GM12878 (cell line): ENCODE results near the gene ITLN1. TPM values are rescaled to one million over a fixed set of nuclear protein-coding genes. Genes with fewer than 3 reads are reported as not detected.

Experiments
- ATAC-seq: fragments of 200-7000 bp; cut with Tn5 transposase; 3 replicates; pipeline ENCODE4 v1.9.1; 2020; ENCODE audit warnings: mild to moderate bottlenecking, moderate library complexity
- BruUV-seq: library from RNA; stranded (reverse); fragments of 400-500 nt; replicated peaks from 2 replicates; lab custom pipeline; 2021; lab: Mats Ljungman, UMichigan
- CTCF ChIA-PET: fragments of 300-600 bp; sonication (Branson Sonifier 250); formaldehyde crosslinking; extraction: SDS; loops from one replicate; lab custom pipeline; 2021; ENCODE audit warnings: inconsistent platforms; lab: Yijun Ruan, JAX
- POLR2A ChIA-PET: fragments of 350-600 bp; formaldehyde crosslinking; extraction: SDS; loops from one replicate; lab custom pipeline; 2021; ENCODE audit warnings: inconsistent platforms; lab: Charles Lee
- RAD21 ChIA-PET: fragments of 300-600 bp; sonication (Branson Sonifier 250); formaldehyde crosslinking; loops from one replicate; lab custom pipeline; 2023; ENCODE audit warnings: antibody characterized with exemption; ENCODE audit not compliant: unreplicated experiment; lab: Charles Lee
- SMC1A ChIA-PET: fragments of 300-600 bp; sonication (Branson Sonifier 250); formaldehyde crosslinking; loops from one replicate; lab custom pipeline; 2023; ENCODE audit not compliant: unreplicated experiment, uncharacterized antibody; lab: Charles Lee
- DNase-seq: peaks from one replicate; pipeline ENCODE4 v3.0.0-alpha.2; 2011; ENCODE audit warnings: low read depth, low spot score
- FAIRE-seq: peaks from 3 replicates; lab custom pipeline; 2011; peaks lifted over from hg19 to GRCh38; lab: Jason Lieb, UNC
- H2AFZ ChIP-seq: 2 replicates; pipeline ENCODE4 v1.6.0; 2011; ENCODE audit warnings: low read depth, low read length, control low read depth; ENCODE audit not compliant: control insufficient read depth
- H3K27ac ChIP-seq: 2 replicates; pipeline ENCODE4 v1.5.1; 2011; ENCODE audit warnings: control low read depth; ENCODE audit not compliant: control insufficient read depth, insufficient read depth
- H3K27me3 ChIP-seq, 2 experiments: replicated peaks in 1 of 2; 2 replicates each; pipeline versions ENCODE4 v1.6.0 to v1.6.1; 2011; ENCODE audit warnings: low read length in 1 of 2; ENCODE audit not compliant: control insufficient read depth in 2 of 2, insufficient read depth in 2 of 2
- H3K36me3 ChIP-seq, 2 experiments: 2 replicates each; pipeline ENCODE4 v1.5.1; 2011; ENCODE audit warnings: low read length in 1 of 2; ENCODE audit not compliant: control insufficient read depth in 2 of 2, insufficient read depth in 2 of 2
- H3K4me1 ChIP-seq: 2 replicates; pipeline ENCODE4 v1.6.1; 2011; ENCODE audit warnings: mild to moderate bottlenecking, low read length, moderate library complexity, mixed read lengths; ENCODE audit not compliant: control insufficient read depth, insufficient read depth
- H3K4me2 ChIP-seq: 2 replicates; pipeline ENCODE4 v1.6.0; 2011; ENCODE audit warnings: control low read depth; ENCODE audit not compliant: control insufficient read depth, insufficient read depth
- H3K4me3 ChIP-seq: fragments of 200-600 bp; sonication (generic); 2 replicates; pipeline ENCODE4 v1.5.1; 2016
- H3K79me2 ChIP-seq: 2 replicates; pipeline ENCODE4 v1.6.0; 2011; ENCODE audit warnings: low read length; ENCODE audit not compliant: control insufficient read depth, insufficient read depth
- H3K9ac ChIP-seq: 2 replicates; pipeline ENCODE4 v1.8.0; 2011; ENCODE audit warnings: low read length, control low read depth, mixed read lengths; ENCODE audit not compliant: control insufficient read depth, insufficient read depth
- H3K9me3 ChIP-seq: replicated peaks from 3 replicates; pipeline ENCODE4 v1.5.1; 2011; ENCODE audit warnings: mild to moderate bottlenecking, low read length; ENCODE audit not compliant: control insufficient read depth, insufficient read depth
- H4K20me1 ChIP-seq: 2 replicates; pipeline ENCODE4 v1.6.0; 2011; ENCODE audit not compliant: control insufficient read depth, insufficient read depth
- EZH2 ChIP-seq: IDR thresholded peaks from 2 replicates; pipeline ENCODE4 v1.6.1; 2012; ENCODE audit warnings: low read depth, mild to moderate bottlenecking, control low read depth, inconsistent platforms, low read length, borderline replicate concordance; ENCODE audit not compliant: control insufficient read depth
- KLF5 ChIP-seq: fragments of 450-650 bp; IDR thresholded peaks from 2 replicates; pipeline ENCODE4 v1.6.1; 2014; ENCODE audit warnings: mild to moderate bottlenecking; ENCODE audit not compliant: partially characterized antibody
- PML ChIP-seq: IDR thresholded peaks from 2 replicates; pipeline ENCODE4 v1.6.1; 2012; ENCODE audit warnings: low read length, inconsistent platforms
- STAT3 ChIP-seq: IDR thresholded peaks from 2 replicates; pipeline ENCODE4 v1.6.1; 2011; ENCODE audit warnings: low read depth, low read length, improper control_type of control experiment
- SUZ12 ChIP-seq: fragments of 200-600 bp; sonication (generic); IDR thresholded peaks from one replicate; pipeline ENCODE4 v1.6.1; 2018; ENCODE audit warnings: antibody characterized with exemption, mild to moderate bottlenecking; ENCODE audit not compliant: unreplicated experiment
- TBL1XR1 ChIP-seq: IDR thresholded peaks from 2 replicates; pipeline ENCODE4 v1.6.1; 2012; ENCODE audit warnings: low read depth, low read length, improper control_type of control experiment
- ZNF274 ChIP-seq: IDR thresholded peaks from one replicate; pipeline ENCODE4 v1.8.0; 2011; ENCODE audit not compliant: insufficient read length, insufficient read depth
- WGBS: methylation state at CpG from one replicate; pipeline ENCODE4 v1.1.6; 2016; ENCODE audit warnings: low lambda C conversion rate; ENCODE audit not compliant: insufficient replicate concordance, insufficient coverage; ENCODE audit errors: missing lambda C conversion rate; 5-methylcytosine and 5-hydroxymethylcytosine counted together
- in situ Hi-C: fragments of 300-500 bp; cut with MboI; formaldehyde crosslinking; loops from 9 replicates; pipeline ENCODE4 v1.14.3; 2018; ENCODE audit warnings: mixed read lengths
- intact Hi-C: fragments of 100-400 bp; cut with micrococcal nuclease; formaldehyde crosslinking; loops from one replicate; pipeline ENCODE4 v1.14.2; 2022; ENCODE audit not compliant: unreplicated experiment
- polyA plus RNA-seq, 11 experiments: library from polyadenylated mRNA; depleted of rRNA in 4 of 11; unstranded in 6 of 11; stranded (reverse) in 5 of 11; fragments of >200 nt; fragmentation: Nextera tagmentation in 4 of 11; fragmentation: Illumina TruSeq in 1 of 11; extraction: Ambion mirVana in 4 of 11; extraction: Trizol in 1 of 11; gene quantifications; 1 replicate in 1 of 11; 2 replicates in 10 of 11; pipeline versions ENCODE4 v1.2.1 to v1.2.3, GENCODE V29; 2011 to 2016; ENCODE audit warnings: inconsistent platforms in 2 of 11, missing spikeins in 2 of 11, low read depth in 1 of 11
- total RNA-seq, 4 experiments: library from RNA; depleted of rRNA in 3 of 4; stranded (reverse); fragments of >200 nt in 3 of 4; fragmentation: Illumina TruSeq in 1 of 4; extraction: Trizol in 1 of 4; gene quantifications; 2 replicates each; pipeline versions ENCODE4 v1.2.1 to v1.2.3, GENCODE V29; 2013 to 2021
- TF ChIP-seq, protein P1 (sequence below): fragments of 450-650 bp; IDR thresholded peaks from 2 replicates; pipeline ENCODE4 v1.6.1; 2014; ENCODE audit warnings: mild to moderate bottlenecking
- TF ChIP-seq, protein P2 (sequence below): IDR thresholded peaks from 2 replicates; pipeline ENCODE4 v1.6.1; 2012; ENCODE audit warnings: improper control_type of control experiment, low read depth, low read length; ENCODE audit not compliant: insufficient replicate concordance

ITLN1 gene
- total and polyA plus RNA-seq, 10 of the 15 experiments (the other 5 are each of a cell fraction or from before 2014, with no cell fraction given): not detected

- intact Hi-C loops: loop anchor here (1.0 to 2.0 kb wide), 5 partner anchors 33 to 155 kb away; partner anchors contain the start of gene LY9
- Histone ChIP-seq H3K79me2 (no peaks in the 10 kb centered on the region), H4K20me1 (no peaks in the 10 kb centered on the region), H3K4me2 (no peak overlapping the region), H3K36me3 (no peaks in the 10 kb centered on the region), H2AFZ (no peak overlapping the region), H3K27me3 (no peaks in the 10 kb centered on the region), H3K9me3 (no peaks in the 10 kb centered on the region), H3K4me1 (no peaks in the 10 kb centered on the region), H3K27ac (no peak overlapping the region), H3K9ac (no peak overlapping the region), H3K4me3 (no peak overlapping the region)
- no peak for TF ChIP-seq STAT3
- TF ChIP-seq TBL1XR1: no peak
- no peak for TF ChIP-seq ZNF274
- TF ChIP-seq KLF5: no peak
- TF ChIP-seq EZH2: no peak
- TF ChIP-seq, protein P1, sequence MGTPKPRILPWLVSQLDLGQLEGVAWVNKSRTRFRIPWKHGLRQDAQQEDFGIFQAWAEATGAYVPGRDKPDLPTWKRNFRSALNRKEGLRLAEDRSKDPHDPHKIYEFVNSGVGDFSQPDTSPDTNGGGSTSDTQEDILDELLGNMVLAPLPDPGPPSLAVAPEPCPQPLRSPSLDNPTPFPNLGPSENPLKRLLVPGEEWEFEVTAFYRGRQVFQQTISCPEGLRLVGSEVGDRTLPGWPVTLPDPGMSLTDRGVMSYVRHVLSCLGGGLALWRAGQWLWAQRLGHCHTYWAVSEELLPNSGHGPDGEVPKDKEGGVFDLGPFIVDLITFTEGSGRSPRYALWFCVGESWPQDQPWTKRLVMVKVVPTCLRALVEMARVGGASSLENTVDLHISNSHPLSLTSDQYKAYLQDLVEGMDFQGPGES: no peak
- TF ChIP-seq PML: no peak
- TF ChIP-seq, protein P2, sequence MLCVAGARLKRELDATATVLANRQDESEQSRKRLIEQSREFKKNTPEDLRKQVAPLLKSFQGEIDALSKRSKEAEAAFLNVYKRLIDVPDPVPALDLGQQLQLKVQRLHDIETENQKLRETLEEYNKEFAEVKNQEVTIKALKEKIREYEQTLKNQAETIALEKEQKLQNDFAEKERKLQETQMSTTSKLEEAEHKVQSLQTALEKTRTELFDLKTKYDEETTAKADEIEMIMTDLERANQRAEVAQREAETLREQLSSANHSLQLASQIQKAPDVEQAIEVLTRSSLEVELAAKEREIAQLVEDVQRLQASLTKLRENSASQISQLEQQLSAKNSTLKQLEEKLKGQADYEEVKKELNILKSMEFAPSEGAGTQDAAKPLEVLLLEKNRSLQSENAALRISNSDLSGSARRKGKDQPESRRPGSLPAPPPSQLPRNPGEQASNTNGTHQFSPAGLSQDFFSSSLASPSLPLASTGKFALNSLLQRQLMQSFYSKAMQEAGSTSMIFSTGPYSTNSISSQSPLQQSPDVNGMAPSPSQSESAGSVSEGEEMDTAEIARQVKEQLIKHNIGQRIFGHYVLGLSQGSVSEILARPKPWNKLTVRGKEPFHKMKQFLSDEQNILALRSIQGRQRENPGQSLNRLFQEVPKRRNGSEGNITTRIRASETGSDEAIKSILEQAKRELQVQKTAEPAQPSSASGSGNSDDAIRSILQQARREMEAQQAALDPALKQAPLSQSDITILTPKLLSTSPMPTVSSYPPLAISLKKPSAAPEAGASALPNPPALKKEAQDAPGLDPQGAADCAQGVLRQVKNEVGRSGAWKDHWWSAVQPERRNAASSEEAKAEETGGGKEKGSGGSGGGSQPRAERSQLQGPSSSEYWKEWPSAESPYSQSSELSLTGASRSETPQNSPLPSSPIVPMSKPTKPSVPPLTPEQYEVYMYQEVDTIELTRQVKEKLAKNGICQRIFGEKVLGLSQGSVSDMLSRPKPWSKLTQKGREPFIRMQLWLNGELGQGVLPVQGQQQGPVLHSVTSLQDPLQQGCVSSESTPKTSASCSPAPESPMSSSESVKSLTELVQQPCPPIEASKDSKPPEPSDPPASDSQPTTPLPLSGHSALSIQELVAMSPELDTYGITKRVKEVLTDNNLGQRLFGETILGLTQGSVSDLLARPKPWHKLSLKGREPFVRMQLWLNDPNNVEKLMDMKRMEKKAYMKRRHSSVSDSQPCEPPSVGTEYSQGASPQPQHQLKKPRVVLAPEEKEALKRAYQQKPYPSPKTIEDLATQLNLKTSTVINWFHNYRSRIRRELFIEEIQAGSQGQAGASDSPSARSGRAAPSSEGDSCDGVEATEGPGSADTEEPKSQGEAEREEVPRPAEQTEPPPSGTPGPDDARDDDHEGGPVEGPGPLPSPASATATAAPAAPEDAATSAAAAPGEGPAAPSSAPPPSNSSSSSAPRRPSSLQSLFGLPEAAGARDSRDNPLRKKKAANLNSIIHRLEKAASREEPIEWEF: no peak
- TF ChIP-seq SUZ12: no peak
- BruUV-seq: no TSS peak
- DNase-seq: no peak
- ATAC-seq: no peak
- CTCF ChIA-PET: interaction anchor here (0.6 to 4.3 kb wide), 27 partner anchors 11 to 161 kb away, joined by 3 to 188 read pairs (median 4); partner anchors contain the start of genes CD244, ITLN2, LY9 and SLAMF7
- SMC1A ChIA-PET: interaction anchor here (1.4 to 7.5 kb wide), 13 partner anchors 11 to 158 kb away, joined by 4 to 143 read pairs (median 8); partner anchors contain the start of gene ITLN2
- no peak for FAIRE-seq
- RAD21 ChIA-PET: interaction anchor here (0.6 to 10.9 kb wide), 10 partner anchors 24 to 147 kb away, joined by 3 to 193 read pairs (median 7); no protein-coding TSS in a partner anchor
- in situ Hi-C loops: loop anchor here (5.0 kb wide), 2 partner anchors 52 to 102 kb away; no protein-coding TSS in a partner anchor
- 100% methylated on average over 1 of the region's 1 CpG for WGBS
- POLR2A ChIA-PET: interaction anchor here (0.5 to 1.4 kb wide), 2 partner anchors 53 to 106 kb away, joined by 4 to 5 read pairs; no protein-coding TSS in a partner anchor
Observed at GRCh38 chr1:160829766-160830165, 55.2 kb downstream of the ITLN1 start.
